Measurements from ENCODE around the gene GNGT1. TPM values are rescaled to one million over a fixed set of nuclear protein-coding genes. Genes with fewer than 3 reads are reported as not detected.

Gene GNGT1
- total RNA-seq, 2 donors from 2014 or later, result not detected

- intact Hi-C loops (cut with DNase I), result no loop called here
- H3K9me3 ChIP-seq, result no peaks in the 10 kb centered on the region
- DNase-seq (ENCODE audit: low spot score), result no peak
- WGBS, result 69% methylated on average over 1 of the region's 1 CpG
- TF ChIP-seq POLR2AphosphoS5 (IDR thresholded peaks at IDR 0.05) (no peak), POLR2A (IDR thresholded peaks at IDR 0.05) (no peak)
- TF ChIP-seq, protein P1, sequence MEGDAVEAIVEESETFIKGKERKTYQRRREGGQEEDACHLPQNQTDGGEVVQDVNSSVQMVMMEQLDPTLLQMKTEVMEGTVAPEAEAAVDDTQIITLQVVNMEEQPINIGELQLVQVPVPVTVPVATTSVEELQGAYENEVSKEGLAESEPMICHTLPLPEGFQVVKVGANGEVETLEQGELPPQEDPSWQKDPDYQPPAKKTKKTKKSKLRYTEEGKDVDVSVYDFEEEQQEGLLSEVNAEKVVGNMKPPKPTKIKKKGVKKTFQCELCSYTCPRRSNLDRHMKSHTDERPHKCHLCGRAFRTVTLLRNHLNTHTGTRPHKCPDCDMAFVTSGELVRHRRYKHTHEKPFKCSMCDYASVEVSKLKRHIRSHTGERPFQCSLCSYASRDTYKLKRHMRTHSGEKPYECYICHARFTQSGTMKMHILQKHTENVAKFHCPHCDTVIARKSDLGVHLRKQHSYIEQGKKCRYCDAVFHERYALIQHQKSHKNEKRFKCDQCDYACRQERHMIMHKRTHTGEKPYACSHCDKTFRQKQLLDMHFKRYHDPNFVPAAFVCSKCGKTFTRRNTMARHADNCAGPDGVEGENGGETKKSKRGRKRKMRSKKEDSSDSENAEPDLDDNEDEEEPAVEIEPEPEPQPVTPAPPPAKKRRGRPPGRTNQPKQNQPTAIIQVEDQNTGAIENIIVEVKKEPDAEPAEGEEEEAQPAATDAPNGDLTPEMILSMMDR (IDR thresholded peaks at IDR 0.05), result no peak
- no peaks in the 10 kb centered on the region for H3K36me3 ChIP-seq
- H3K4me1 ChIP-seq (replicated peaks), result no peaks in the 10 kb centered on the region
- H3K27me3 ChIP-seq (replicated peaks; ENCODE audit: insufficient read depth), result no peaks in the 10 kb centered on the region
- H3K27ac ChIP-seq, result no peak overlapping the region
- no peak overlapping the region for H3K4me3 ChIP-seq
Measured at GRCh38 chr7:93894426-93894825, 11.9 kb upstream of the GNGT1 start.

DNA sequence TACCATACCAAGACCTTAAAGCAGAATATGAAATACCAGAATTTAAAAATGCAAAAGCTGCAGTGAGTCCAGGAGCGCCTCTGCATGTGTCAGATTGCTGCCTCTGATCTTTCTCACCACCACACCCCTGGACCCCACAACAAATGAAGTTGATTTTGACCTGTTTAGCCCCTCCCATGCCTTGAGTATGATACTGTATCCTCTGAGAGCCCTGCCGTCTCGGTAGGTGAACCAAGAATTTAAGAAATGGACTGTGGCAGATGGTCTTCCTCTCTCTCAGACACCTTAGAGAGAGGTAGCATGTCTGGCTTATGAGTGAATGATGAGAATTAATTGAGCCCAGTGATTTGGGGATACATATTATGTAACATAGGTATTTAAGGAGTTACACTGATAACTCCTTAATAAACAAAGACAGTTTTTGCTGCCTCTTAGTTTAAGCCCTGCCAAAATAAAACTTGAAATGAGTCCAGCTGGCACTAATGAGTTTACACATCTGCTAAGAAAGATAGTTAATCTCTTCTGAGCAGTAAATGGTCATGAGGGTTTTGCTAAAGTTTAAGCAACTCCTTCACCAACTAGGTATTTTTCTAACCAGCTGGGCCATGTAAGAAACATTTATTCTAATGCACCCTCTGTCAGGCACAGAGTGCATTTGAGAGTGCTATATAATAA, 11.3 kb upstream of the GNGT1 start:
- DNase-seq (ENCODE audit: low spot score), result no peak
- Histone ChIP-seq H3K27me3 (replicated peaks; ENCODE audit: insufficient read depth) (no peaks in the 10 kb centered on the region), H3K4me1 (replicated peaks) (no peaks in the 10 kb centered on the region), H3K9me3 (no peaks in the 10 kb centered on the region), H3K36me3 (no peaks in the 10 kb centered on the region), H3K4me3 (no peak overlapping the region), H3K27ac (no peak overlapping the region)
- TF ChIP-seq, protein P1 (IDR thresholded peaks at IDR 0.05), result no peak
- TF ChIP-seq POLR2AphosphoS5 (IDR thresholded peaks at IDR 0.05) (no peak), POLR2A (IDR thresholded peaks at IDR 0.05) (no peak)
- intact Hi-C loops (cut with DNase I), result no loop called here
- 55% methylated on average over 3 of the region's 3 CpGs for WGBS

DNA sequence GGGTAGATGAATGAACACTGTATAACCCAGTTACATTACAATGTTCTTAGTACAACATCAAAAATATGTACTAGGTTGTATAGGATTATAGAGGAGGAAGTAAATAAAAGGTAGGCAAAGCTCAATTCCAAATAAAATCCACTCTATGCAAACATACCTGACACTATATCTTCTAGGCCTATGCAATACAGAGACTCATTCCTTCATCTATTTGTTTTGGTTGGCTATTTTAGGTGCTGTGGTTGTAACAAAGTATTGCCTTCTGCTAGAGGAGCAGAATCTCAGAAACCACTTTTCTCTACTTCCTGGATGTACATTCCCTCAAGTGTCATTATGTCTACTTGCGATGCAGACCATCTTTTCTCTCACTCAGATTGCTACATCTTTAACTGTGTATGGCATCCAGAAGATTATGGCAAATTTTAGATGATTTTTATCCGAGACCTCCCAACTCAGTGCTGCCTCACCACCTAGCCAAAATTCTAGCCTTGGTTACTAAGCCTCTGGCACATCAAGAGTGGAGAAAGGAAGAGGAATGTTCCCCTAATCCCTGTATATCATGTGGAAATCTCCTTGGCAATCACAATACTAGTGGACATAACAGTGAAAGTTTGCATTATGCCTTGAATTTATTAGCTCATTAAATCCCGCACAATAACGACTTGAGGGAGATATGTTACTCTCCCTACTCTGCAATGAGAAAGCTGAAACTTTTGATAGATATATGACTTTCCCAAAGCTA, 10.3 kb upstream of the GNGT1 start:
- WGBS, result 52% methylated on average over 4 of the region's 4 CpGs

DNA sequence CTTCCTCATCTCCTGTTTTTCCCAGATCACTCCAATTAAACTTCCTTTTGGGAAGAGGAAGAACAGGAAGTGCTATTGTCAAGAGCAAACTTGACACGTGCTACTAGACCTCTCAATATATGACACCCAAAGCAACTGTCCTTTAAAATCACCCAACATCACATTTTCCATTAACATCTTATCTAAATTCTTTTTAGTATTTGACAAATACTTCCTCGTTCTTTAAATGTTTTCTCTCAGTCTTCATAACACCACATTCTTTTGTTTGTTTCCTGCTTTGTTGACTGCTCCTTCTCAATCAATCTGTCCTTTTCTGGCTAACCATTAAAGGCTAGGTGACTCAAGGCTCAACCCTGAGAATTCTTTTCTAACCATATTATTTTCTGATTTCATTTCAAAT, 8.7 kb upstream of the GNGT1 start:
- 52% methylated on average over 2 of the region's 2 CpGs for WGBS

More for the DNA sequence above, 10.3 kb upstream of the GNGT1 start:
- Histone ChIP-seq H3K27me3 (replicated peaks; ENCODE audit: insufficient read depth) (no peaks in the 10 kb centered on the region), H3K4me1 (replicated peaks) (no peaks in the 10 kb centered on the region), H3K9me3 (no peaks in the 10 kb centered on the region), H3K27ac (no peak overlapping the region), H3K4me3 (no peak overlapping the region), H3K36me3 (no peaks in the 10 kb centered on the region)
- DNase-seq (ENCODE audit: low spot score), result no peak
- TF ChIP-seq POLR2AphosphoS5 (IDR thresholded peaks at IDR 0.05) (no peak), POLR2A (IDR thresholded peaks at IDR 0.05) (no peak)
- TF ChIP-seq, protein P1 (IDR thresholded peaks at IDR 0.05), result no peak
- intact Hi-C loops (cut with DNase I), result no loop called here

More for the DNA sequence above, 8.7 kb upstream of the GNGT1 start:
- H3K4me1 ChIP-seq (replicated peaks), result no peaks in the 10 kb centered on the region
- TF ChIP-seq POLR2AphosphoS5 (IDR thresholded peaks at IDR 0.05) (no peak), POLR2A (IDR thresholded peaks at IDR 0.05) (no peak)
- TF ChIP-seq, protein P1 (IDR thresholded peaks at IDR 0.05), result no peak
- no peak for DNase-seq (ENCODE audit: low spot score)
- H3K4me3 ChIP-seq, result no peak overlapping the region
- H3K36me3 ChIP-seq, result no peaks in the 10 kb centered on the region
- no peaks in the 10 kb centered on the region for H3K9me3 ChIP-seq
- H3K27ac ChIP-seq, result no peak overlapping the region
- intact Hi-C loops (cut with DNase I), result no loop called here
- H3K27me3 ChIP-seq (replicated peaks; ENCODE audit: insufficient read depth), result no peaks in the 10 kb centered on the region
